Thyroid gland (tissue), 4 donors: ENCODE data around the gene RAP1A.

ENCODE experiments used
- CTCF ChIP-seq, 6 experiments: fragments of 200-600 bp in 3 of 6; fragments of 450-650 bp in 3 of 6; sonication (generic) in 3 of 6; IDR thresholded peaks; one replicate each; pipeline ENCODE4 v1.5.1; 2016 to 2019; ENCODE audit warnings: antibody characterized with exemption in 6 of 6, mild to moderate bottlenecking in 2 of 6, inconsistent platforms in 1 of 6, moderate library complexity in 1 of 6
- POLR2A ChIP-seq, 2 donors: fragments of 450-650 bp; IDR thresholded peaks; one replicate each; pipeline ENCODE4 v1.6.1; 2017; ENCODE audit warnings: antibody characterized with exemption in 2 of 2, mild to moderate bottlenecking in 2 of 2, moderate library complexity in 1 of 2

- TF ChIP-seq CTCF (IDR thresholded peaks at IDR 0.05) (no peak), POLR2A (IDR thresholded peaks at IDR 0.05) (no peak)
Observed at GRCh38 chr1:111633736-111634247, 14.2 kb downstream of the RAP1A start.
